SK-N-SH (cell line): Measurements from ENCODE around the gene GPR132.

Experiments used
- CHD2 ChIP-seq: fragments of 150-350 bp; IDR thresholded peaks from 2 replicates; pipeline ENCODE4 v1.6.1; 2018; ENCODE audit warnings: low read length; ENCODE audit not compliant: partially characterized antibody
- EP300 ChIP-seq, 2 experiments: IDR thresholded peaks; 2 replicates each; pipeline versions ENCODE4 v1.4.0 to v1.6.1; 2012; ENCODE audit warnings: borderline replicate concordance in 1 of 2, low read depth in 1 of 2, low read length in 1 of 2
- EZH2phosphoT487 ChIP-seq: fragments of 200-600 bp; sonication (generic); IDR thresholded peaks from 2 replicates; pipeline ENCODE4 v1.6.1; 2017; ENCODE audit warnings: low read depth, mixed run types, mild to moderate bottlenecking, antibody characterized with exemption, moderate library complexity, borderline replicate concordance
- FOXJ3 ChIP-seq: sonication (generic); formaldehyde crosslinking; IDR thresholded peaks from 2 replicates; pipeline ENCODE4 v1.5.1; 2020; ENCODE audit warnings: mild to moderate bottlenecking, missing genetic modification reagents
- MXI1 ChIP-seq: IDR thresholded peaks from 2 replicates; pipeline ENCODE4 v1.6.1; 2012; ENCODE audit warnings: mild to moderate bottlenecking, low read depth, low read length, improper control_type of control experiment
- RCOR1 ChIP-seq: fragments of 150-350 bp; IDR thresholded peaks from 2 replicates; pipeline ENCODE4 v1.6.1; 2017; ENCODE audit warnings: antibody characterized with exemption, low read length
- SMC3 ChIP-seq: IDR thresholded peaks from 2 replicates; pipeline ENCODE4 v1.6.1; 2012; ENCODE audit warnings: low read depth, low read length, improper control_type of control experiment
- TAF1 ChIP-seq: IDR thresholded peaks from 2 replicates; pipeline ENCODE4 v1.6.1; 2012; ENCODE audit warnings: low read depth, mild to moderate bottlenecking, low read length, moderate library complexity, borderline replicate concordance
- TF ChIP-seq, protein P1 (sequence below): fragments of 200-600 bp; sonication (generic); IDR thresholded peaks from 2 replicates; pipeline ENCODE4 v1.6.1; 2017; ENCODE audit warnings: antibody characterized with exemption, mild to moderate bottlenecking, moderate library complexity
- TF ChIP-seq, protein P2 (sequence below): IDR thresholded peaks from 2 replicates; pipeline ENCODE4 v1.6.1; 2012; ENCODE audit warnings: mild to moderate bottlenecking, low read depth, low read length, moderate library complexity

DNA sequence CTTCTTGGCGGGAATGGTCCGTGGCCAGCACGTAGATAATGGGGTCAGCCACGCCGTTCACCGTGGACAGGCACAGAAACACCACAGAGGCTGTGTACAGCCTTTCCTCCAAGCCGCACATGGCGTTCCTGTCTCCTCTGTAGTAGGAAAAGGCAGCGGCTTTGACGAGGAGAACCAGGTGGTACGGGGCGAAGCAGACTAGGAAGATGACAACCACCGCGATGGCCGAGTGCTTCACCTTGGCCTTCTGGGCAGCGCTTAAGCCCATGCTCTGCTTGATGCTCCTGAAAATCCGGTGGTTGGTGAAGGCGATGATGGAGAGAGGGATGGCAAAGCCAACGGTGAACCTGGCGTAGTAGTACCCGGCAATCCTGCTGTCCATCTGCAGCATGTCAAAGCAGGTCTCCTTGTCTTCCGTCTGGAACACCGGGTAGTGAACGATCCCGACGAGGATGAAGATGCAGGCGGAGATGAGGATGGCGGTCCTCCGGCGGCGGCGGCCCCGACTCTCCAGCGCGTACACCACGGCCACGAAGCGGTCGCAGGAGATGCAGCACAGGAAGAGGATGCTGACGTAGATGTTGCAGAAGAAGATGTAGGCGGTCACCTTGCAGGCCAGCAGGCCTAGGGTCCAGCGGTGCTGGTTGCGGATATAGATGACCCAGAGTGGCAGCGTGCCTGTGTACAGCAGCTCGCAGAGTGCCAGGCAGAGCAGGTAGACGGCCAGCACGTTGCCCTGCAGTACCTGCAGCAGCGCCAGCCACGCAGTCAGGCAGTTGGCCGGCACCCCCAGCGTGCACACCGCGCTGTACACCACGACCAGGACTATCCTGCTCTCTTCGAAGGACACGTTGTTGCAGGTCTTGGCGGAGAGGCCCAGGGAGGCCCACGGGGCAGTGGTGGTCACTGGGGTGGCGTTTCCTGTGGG, 13.8 kb downstream of the GPR132 start:
- TF ChIP-seq, protein P1, sequence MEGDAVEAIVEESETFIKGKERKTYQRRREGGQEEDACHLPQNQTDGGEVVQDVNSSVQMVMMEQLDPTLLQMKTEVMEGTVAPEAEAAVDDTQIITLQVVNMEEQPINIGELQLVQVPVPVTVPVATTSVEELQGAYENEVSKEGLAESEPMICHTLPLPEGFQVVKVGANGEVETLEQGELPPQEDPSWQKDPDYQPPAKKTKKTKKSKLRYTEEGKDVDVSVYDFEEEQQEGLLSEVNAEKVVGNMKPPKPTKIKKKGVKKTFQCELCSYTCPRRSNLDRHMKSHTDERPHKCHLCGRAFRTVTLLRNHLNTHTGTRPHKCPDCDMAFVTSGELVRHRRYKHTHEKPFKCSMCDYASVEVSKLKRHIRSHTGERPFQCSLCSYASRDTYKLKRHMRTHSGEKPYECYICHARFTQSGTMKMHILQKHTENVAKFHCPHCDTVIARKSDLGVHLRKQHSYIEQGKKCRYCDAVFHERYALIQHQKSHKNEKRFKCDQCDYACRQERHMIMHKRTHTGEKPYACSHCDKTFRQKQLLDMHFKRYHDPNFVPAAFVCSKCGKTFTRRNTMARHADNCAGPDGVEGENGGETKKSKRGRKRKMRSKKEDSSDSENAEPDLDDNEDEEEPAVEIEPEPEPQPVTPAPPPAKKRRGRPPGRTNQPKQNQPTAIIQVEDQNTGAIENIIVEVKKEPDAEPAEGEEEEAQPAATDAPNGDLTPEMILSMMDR, result no peak
- TF ChIP-seq RCOR1 (no peak), TAF1 (no peak), FOXJ3 (CRISPR knock-in tag) (no peak), EP300 (IDR thresholded peaks at IDR 0.05; ENCODE audit: borderline replicate concordance in 1 of 2, low read depth in 1 of 2, low read length in 1 of 2) (no peak), EZH2phosphoT487 (no peak), SMC3 (no peak), CHD2 (no peak), MXI1 (no peak)
- TF ChIP-seq, protein P2, sequence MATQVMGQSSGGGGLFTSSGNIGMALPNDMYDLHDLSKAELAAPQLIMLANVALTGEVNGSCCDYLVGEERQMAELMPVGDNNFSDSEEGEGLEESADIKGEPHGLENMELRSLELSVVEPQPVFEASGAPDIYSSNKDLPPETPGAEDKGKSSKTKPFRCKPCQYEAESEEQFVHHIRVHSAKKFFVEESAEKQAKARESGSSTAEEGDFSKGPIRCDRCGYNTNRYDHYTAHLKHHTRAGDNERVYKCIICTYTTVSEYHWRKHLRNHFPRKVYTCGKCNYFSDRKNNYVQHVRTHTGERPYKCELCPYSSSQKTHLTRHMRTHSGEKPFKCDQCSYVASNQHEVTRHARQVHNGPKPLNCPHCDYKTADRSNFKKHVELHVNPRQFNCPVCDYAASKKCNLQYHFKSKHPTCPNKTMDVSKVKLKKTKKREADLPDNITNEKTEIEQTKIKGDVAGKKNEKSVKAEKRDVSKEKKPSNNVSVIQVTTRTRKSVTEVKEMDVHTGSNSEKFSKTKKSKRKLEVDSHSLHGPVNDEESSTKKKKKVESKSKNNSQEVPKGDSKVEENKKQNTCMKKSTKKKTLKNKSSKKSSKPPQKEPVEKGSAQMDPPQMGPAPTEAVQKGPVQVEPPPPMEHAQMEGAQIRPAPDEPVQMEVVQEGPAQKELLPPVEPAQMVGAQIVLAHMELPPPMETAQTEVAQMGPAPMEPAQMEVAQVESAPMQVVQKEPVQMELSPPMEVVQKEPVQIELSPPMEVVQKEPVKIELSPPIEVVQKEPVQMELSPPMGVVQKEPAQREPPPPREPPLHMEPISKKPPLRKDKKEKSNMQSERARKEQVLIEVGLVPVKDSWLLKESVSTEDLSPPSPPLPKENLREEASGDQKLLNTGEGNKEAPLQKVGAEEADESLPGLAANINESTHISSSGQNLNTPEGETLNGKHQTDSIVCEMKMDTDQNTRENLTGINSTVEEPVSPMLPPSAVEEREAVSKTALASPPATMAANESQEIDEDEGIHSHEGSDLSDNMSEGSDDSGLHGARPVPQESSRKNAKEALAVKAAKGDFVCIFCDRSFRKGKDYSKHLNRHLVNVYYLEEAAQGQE, result no peak
